ENCODE measurements around the gene GNAI3.
"Not testable (repeated sequence)": the region's sequence is repeated elsewhere in the genome, so short reads cannot be mapped to it uniquely, and the experiment has no call there.

Gene GNAI3

GRCh38 chr1:109659997-109660690, 111.7 kb downstream of the GNAI3 start:
- TF ChIP-seq POLR2A (IDR thresholded peaks at IDR 0.05; ENCODE audit: low read depth, low read length): no peak
- no peak for FAIRE-seq
- no peak for DNase-seq (ENCODE audit: insufficient read length, low spot score)

GRCh38 chr1:109660691-109661026, 112.2 kb downstream of the GNAI3 start:
- FAIRE-seq; DNase-seq (ENCODE audit: insufficient read length, low spot score): not testable (repeated sequence)

- DNase-seq (ENCODE audit: insufficient read length, low spot score) (no peak), FAIRE-seq (no peak)
- no peak for TF ChIP-seq POLR2A (IDR thresholded peaks at IDR 0.05; ENCODE audit: low read depth, low read length)
Measured at GRCh38 chr1:109661391-109661790, 113.0 kb downstream of the GNAI3 start.

GRCh38 chr1:109664671-109665070, 116.3 kb downstream of the GNAI3 start:
- no peak for TF ChIP-seq POLR2A (IDR thresholded peaks at IDR 0.05; ENCODE audit: low read depth, low read length)
- DNase-seq (ENCODE audit: insufficient read length, low spot score) (no peak), FAIRE-seq (no peak)

- 0 out of 2 replicates have a peak, but pooled peaks have one; percentile 27 for TF ChIP-seq POLR2A (IDR thresholded peaks at IDR 0.05; ENCODE audit: low read depth, low read length)
- FAIRE-seq: no peak
- peak; percentile 88 for DNase-seq (ENCODE audit: insufficient read length, low spot score)
Measured at GRCh38 chr1:109667452-109668122, 119.2 kb downstream of the GNAI3 start, which contains the start of gene GSTM2. Gene GSTM2 (plus strand): TSS chr1:109668057. CDS start chr1:109668116, 59 bp downstream.
